Germinal center (tissue), 1 donor: ENCODE data around the gene CMAS.
A peak's percentile ranks its signal among the peaks of the same experiment; 100 is the strongest.
"Not testable (repeated sequence)": the region's sequence is repeated elsewhere in the genome, so short reads cannot be mapped to it uniquely, and the experiment has no call there.

ENCODE experiments used
- DNase-seq: peaks from one replicate; pipeline ENCODE4 v3.0.0; 2012; ENCODE audit warnings: mixed read lengths, low spot score

The CMAS gene

DNA sequence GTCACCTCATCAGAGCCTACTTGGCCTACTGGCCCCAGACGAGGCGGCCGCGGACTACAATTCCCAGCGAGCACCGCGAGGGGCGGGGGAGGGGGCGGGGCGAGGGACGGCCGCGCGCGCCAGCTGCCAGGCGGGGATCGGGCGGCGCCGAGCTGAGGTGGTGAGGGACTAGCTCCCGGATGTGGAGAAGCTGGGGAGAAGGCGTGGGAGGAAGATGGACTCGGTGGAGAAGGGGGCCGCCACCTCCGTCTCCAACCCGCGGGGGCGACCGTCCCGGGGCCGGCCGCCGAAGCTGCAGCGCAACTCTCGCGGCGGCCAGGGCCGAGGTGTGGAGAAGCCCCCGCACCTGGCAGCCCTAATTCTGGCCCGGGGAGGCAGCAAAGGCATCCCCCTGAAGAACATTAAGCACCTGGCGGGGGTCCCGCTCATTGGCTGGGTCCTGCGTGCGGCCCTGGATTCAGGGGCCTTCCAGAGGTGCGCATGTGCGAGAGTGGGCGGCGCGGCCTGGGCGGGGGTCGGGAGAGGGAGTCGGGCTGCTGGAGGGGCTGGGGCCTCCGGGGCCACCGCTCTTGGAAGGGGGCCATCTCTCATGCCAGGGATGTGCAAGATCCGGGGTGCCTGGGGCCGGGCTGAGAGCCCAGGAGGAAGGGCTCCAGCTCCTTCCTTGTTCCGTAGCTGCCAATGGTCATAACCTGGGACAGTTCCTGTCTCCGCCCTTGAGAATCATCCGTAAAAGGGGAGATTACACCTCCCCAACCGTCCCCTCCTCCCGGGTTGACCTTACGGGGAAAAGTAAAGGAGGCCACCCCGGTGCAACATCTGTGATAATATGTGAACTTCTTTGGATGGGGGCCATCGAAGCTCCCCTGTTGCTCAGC is at the start of gene CMAS:
CMAS (plus strand) TSS at position 129 of the 878 bp plus-strand sequence; CDS start at position 215, 86 bp downstream.
- peak; percentile 83 for DNase-seq

- no peak for DNase-seq
Observed at GRCh38 chr12:21998295-21998694, 47.7 kb upstream of the CMAS start.

- DNase-seq = no peak
Observed at GRCh38 chr12:21998782-21999181, 47.2 kb upstream of the CMAS start.

GRCh38 chr12:22002430-22002829 is 43.6 kb upstream of the CMAS start:
- no peak for DNase-seq

- not testable (repeated sequence) for DNase-seq
Observed at GRCh38 chr12:22007794-22008193, 38.2 kb upstream of the CMAS start.

- no peak for DNase-seq
Observed at GRCh38 chr12:22008196-22008595, 37.8 kb upstream of the CMAS start.

DNA sequence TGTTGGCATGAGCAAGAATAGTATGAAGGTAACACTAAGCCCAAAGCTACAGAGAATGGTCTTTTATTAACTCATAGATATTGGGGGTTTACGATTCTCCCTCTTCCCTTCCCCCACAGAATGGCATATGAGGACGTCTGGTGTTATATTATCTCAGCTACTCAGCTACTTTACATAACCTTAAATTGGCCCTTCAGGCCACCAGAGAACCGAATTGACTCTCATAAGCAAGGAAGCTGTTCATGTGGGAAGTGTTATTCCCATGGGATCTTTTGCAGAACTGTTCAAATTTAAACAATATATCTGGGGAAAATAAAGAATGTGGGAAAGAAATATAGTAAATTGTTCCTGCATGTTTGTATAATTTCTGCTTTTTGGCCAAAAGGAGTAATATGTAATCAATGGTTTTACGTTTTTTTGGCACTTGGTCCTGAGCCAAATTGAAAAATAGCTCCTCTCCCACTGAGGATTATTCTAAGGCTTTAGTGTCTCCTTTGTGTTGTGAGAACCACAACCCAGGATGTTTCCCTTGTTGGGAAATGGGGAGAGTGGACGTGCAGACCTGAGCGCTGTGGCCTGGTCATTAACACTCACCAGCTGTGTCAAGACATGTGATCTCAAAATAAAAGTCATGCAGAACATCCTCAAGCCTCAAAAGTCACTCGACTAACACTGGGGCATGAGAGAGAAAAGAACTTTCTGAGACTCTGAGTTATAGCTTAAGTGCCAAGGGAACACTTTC is 31.8 kb upstream of the CMAS start:
- no peak for DNase-seq

- DNase-seq = no peak
Observed at GRCh38 chr12:22014783-22015144, 31.3 kb upstream of the CMAS start.

DNA sequence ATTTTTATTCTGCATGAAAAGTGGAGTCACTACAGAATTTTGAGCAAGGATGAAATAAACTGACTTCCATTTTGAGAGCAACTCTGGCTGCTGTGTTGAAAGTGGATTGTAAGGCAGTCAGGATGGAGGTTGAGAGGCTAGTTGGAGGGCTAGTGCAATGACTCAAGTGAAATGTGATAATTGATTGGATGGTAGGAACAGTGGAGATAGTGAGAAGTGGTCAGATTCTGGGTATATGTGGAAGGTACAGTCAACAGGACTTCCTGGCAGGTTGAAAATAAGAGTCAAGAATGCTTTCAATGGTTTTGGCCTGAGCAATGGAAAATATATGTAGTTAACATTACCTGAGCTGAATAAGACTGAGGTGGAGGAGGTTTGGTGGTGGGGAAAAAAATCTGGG is 29.0 kb upstream of the CMAS start:
- no peak for DNase-seq

DNA sequence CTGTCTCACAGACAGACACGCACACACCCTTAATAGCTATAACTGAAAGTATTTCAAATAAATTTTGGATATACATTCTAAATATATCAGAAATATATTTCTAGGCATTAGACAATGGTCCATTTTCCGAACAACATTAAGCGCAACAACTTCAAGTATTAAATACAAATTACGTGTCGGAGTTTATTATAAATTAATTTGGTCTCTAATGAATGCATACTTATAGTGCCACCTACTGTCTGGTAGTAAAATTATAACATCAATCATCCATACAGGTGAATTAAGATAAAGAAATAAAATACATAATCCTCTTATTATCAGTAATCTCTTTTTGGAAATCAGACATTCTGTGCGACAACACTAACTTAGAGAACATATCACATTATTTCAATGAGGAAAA is 27.2 kb upstream of the CMAS start:
- DNase-seq = no peak

DNA sequence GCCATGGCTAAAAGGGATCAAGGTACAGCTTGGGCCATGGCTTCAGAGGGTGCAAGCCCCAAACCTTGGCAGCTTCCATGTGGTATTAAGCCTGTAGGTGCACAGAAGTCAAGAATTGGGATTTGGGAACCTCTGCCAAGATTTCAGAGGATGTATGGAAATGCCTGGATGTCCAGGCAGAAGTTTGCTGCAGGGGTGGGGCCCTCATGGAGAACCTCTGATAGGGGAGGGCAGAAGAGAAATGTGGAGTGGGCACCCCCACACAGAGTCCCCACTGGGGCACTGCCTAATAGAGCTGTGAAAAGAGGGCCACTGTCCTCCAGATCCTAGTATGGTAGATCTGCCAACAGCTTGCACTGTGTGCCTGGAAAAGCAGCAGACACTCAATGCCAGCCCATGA is 22.5 kb upstream of the CMAS start:
- DNase-seq = not testable (repeated sequence)

GRCh38 chr12:22029491-22029890 is 16.5 kb upstream of the CMAS start:
- no peak for DNase-seq

DNA sequence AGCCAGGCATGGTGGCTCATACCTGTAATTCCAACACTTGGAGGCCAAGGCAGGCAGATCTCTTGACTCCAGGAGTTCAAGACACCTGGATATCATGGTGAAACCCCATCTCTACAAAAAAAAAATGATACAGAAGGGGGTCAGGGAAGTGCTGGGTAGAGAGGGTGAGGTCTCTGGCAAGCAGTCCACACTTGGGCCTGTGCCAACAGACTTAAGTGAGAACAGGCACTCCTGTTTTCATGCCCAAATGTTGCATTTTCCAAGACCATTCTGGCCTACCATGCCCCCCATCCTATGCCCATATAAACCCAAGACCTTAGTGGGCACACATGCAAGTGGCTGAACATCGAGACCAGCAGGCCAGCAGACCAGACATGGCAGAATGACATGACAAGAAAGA is 16.0 kb upstream of the CMAS start:
- no peak for DNase-seq

DNA sequence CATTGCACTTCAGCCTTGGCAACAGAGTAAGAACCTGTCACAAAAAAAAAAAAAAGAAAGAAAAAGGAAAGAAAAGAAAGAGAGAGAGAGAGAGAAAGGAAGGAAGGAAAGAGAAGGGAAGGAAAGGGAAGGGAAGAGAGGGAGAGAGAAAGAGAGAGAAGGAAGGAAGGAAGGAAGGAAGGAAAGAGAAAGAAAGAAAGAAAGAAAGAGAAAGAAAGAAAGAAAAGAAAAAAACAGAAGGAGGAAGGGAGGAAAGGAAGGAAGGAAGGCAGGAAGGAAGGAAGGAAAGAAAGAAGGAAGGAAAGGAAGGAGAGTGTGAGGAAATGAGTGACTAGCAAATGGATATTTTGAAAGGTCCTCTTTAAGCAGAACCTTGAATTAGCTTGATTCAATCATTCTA is 13.3 kb upstream of the CMAS start:
- DNase-seq = no peak

GRCh38 chr12:22034709-22035506 is 11.1 kb upstream of the CMAS start:
- DNase-seq = no peak

GRCh38 chr12:22037947-22038346 is 8.1 kb upstream of the CMAS start:
- DNase-seq = no peak

DNA sequence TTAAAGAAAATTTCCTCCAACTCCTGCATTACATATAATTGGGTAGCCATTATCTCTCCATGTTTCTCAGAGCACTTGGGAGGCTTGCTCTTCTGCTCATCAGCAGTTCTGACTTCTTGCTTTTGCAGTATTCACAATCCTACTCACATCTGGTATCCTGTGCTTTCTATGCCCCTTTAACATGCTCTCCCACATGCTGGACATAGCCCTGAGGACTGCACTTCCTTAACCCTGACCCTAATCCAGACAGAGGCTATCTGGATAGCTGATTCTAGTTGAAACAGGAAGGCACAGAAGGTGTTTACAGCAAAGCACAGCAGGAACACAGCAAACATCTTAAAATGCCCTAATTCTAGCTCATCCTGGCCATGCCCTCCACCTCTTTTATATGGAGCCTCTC is 7.3 kb upstream of the CMAS start:
- no peak for DNase-seq

- DNase-seq = no peak
Observed at GRCh38 chr12:22039361-22039760, 6.7 kb upstream of the CMAS start.

DNA sequence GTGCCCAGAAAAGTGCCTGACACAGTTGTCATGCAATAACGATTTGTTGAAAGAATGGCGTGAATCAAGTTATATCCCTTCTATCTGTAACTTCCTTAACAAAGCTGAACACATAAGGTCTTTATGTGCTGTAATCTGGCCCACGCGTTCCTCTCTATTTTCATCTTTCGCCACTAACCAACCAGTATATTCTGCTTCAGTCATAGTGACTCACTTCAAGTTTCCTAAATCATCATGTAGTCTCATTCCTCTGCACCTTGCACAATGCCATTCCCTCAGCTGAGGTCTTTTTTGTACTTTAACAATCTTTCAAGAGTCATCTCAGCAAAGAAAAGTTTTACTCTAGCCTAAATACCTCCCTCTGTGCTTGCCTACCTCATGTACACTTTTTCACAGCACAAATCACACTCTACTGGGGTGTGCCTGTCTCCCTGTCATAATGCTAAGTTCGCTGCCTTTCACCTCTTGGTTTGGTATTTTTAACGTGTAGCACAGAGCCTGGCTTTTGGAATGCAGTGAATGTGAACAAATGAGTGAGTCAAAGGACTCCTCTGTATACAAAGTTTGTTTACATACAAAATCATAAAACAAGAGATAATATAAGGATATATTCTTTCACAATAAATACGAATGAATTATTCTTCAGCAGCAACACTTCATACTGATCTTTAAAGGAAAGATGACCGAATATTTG is 2.9 kb upstream of the CMAS start:
- no peak for DNase-seq

GRCh38 chr12:22043943-22044342 is 2.1 kb upstream of the CMAS start:
- DNase-seq = no peak

- DNase-seq = no peak
Observed at GRCh38 chr12:22044391-22044790, 1.6 kb upstream of the CMAS start.

DNA sequence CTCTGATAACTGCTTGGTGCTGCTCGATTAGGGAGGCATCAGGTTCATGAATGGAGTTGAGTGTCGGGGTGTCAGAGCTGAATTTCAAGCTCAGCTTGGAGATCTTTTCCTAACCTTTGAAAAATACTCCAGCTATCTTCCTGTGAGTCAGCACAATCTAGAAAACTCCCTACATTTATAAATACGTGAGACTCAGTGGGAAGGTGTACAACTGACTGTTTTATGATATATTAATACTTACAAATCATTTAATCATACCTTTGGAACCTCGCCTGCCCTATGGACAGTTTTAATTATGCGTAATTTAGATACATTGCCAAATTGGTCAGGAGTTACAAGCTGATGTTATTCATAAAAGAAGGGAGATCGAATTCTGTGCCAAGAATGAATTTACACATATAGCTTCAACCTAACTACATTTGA is 961 bp downstream of the CMAS start:
- no peak for DNase-seq
